MM.1S (cell line): ENCODE data around the gene LTB.

ENCODE experiments used
- DNase-seq: peaks from one replicate; pipeline ENCODE4 v3.0.0-alpha.2; 2015
- H2AFZ ChIP-seq: fragments of 300-600 bp; sonication (generic); 2 replicates; pipeline ENCODE4 v1.6.0; 2016; ENCODE audit warnings: antibody characterized with exemption, low read length
- H3F3A ChIP-seq: fragments of 300-600 bp; sonication (generic); 2 replicates; pipeline ENCODE4 v1.6.1; 2016; ENCODE audit warnings: mild to moderate bottlenecking, antibody characterized with exemption, low read length, moderate library complexity, mixed read lengths; ENCODE audit not compliant: insufficient read depth
- H3K27ac ChIP-seq: fragments of 300-600 bp; sonication (generic); 2 replicates; pipeline ENCODE4 v1.5.1; 2016; ENCODE audit warnings: mild to moderate bottlenecking, low read length
- H3K27me3 ChIP-seq: fragments of 300-600 bp; sonication (generic); replicated peaks from 2 replicates; pipeline ENCODE4 v1.6.0; 2016; ENCODE audit warnings: low read length; ENCODE audit not compliant: insufficient read depth
- H3K36me3 ChIP-seq: fragments of 300-600 bp; sonication (generic); replicated peaks from 2 replicates; pipeline ENCODE4 v1.6.1; 2016; ENCODE audit warnings: mild to moderate bottlenecking, low read length, mixed read lengths; ENCODE audit not compliant: insufficient read depth
- H3K4me1 ChIP-seq: fragments of 300-600 bp; sonication (generic); 2 replicates; pipeline ENCODE4 v1.6.1; 2016; ENCODE audit warnings: low read length, mixed read lengths
- H3K4me2 ChIP-seq: fragments of 300-600 bp; sonication (generic); 2 replicates; pipeline ENCODE4 v1.6.0; 2016; ENCODE audit warnings: low read depth, low read length
- H3K4me3 ChIP-seq: fragments of 300-600 bp; sonication (generic); 2 replicates; pipeline ENCODE4 v1.5.1; 2016; ENCODE audit warnings: low read length, mixed read lengths
- H3K79me2 ChIP-seq: fragments of 300-600 bp; sonication (generic); 2 replicates; pipeline ENCODE4 v1.6.1; 2016; ENCODE audit warnings: mixed run types, low read length, mixed read lengths
- H3K9ac ChIP-seq: fragments of 300-600 bp; sonication (generic); 2 replicates; pipeline ENCODE4 v1.6.1; 2016; ENCODE audit warnings: low read length, mixed read lengths
- H3K9me2 ChIP-seq: fragments of 300-600 bp; sonication (generic); replicated peaks from 2 replicates; pipeline ENCODE4 v1.6.1; 2016; ENCODE audit warnings: mild to moderate bottlenecking, low read length, mixed read lengths; ENCODE audit not compliant: insufficient read depth
- H3K9me3 ChIP-seq: fragments of 300-600 bp; sonication (generic); replicated peaks from 2 replicates; pipeline ENCODE4 v1.6.1; 2016; ENCODE audit warnings: mild to moderate bottlenecking, low read length, mixed read lengths; ENCODE audit not compliant: insufficient read depth
- H4K20me1 ChIP-seq: fragments of 300-600 bp; sonication (generic); 2 replicates; pipeline ENCODE4 v1.6.1; 2016; ENCODE audit warnings: mild to moderate bottlenecking, low read length, moderate library complexity, mixed read lengths; ENCODE audit not compliant: insufficient read depth
- CTCF ChIP-seq: fragments of 300-600 bp; sonication (generic); IDR thresholded peaks from 2 replicates; pipeline ENCODE4 v1.5.1; 2016; ENCODE audit warnings: antibody characterized with exemption, low read length, mixed read lengths
- EZH2 ChIP-seq: fragments of 300-600 bp; sonication (generic); optimal IDR thresholded peaks from 2 replicates; pipeline ENCODE3; 2017; ENCODE audit warnings: low read depth, mild to moderate bottlenecking, antibody characterized with exemption, low read length, mixed read lengths
- EZH2phosphoT487 ChIP-seq: fragments of 300-600 bp; sonication (generic); IDR thresholded peaks from 2 replicates; pipeline ENCODE4 v1.6.1; 2018; ENCODE audit warnings: antibody characterized with exemption, low read length

Gene LTB

GRCh38 chr6:31621991-31622390 lies 39.8 kb upstream of the LTB start:
- peaks cover 10% of the 10 kb centered on the region; the same call in 1 of the 2 replicates for H3K36me3 ChIP-seq
- no peak for DNase-seq
- no peak overlapping the region for H3K27ac ChIP-seq

GRCh38 chr6:31621320-31621939 lies 39.2 kb upstream of the LTB start:
- peak overlapping the region; percentile 71 for H3K4me2 ChIP-seq
- H3K9ac ChIP-seq = peak overlapping the region; percentile 97
- DNase-seq = no peak
- H3K36me3 ChIP-seq = peaks cover 8% of the 10 kb centered on the region; the same call in 1 of the 2 replicates
- H3F3A ChIP-seq = peaks cover 7% of the 10 kb centered on the region; the same call in 1 of the 2 replicates
- peaks cover 59% of the 10 kb centered on the region for H3K79me2 ChIP-seq
- H3K4me1 ChIP-seq = peaks cover 8% of the 10 kb centered on the region; the same call in 1 of the 2 replicates
- peak overlapping the region; percentile 51; the same call in 1 of the 2 replicates for H2AFZ ChIP-seq
- no peaks in the 10 kb centered on the region for H3K27me3 ChIP-seq
- peak overlapping the region; percentile 59; the same call in 1 of the 2 replicates for H3K27ac ChIP-seq
- TF ChIP-seq EZH2phosphoT487 = no peak
- TF ChIP-seq EZH2 = no peak
- TF ChIP-seq CTCF = no peak
- peak overlapping the region; percentile 95 for H3K4me3 ChIP-seq
- no peaks in the 10 kb centered on the region for H3K9me2 ChIP-seq
- H4K20me1 ChIP-seq = no peaks in the 10 kb centered on the region
- no peaks in the 10 kb centered on the region for H3K9me3 ChIP-seq

More at GRCh38 chr6:31621991-31622390, 39.8 kb upstream of the LTB start:
- peaks cover 8% of the 10 kb centered on the region; the same call in 1 of the 2 replicates for H3K4me1 ChIP-seq
- no peaks in the 10 kb centered on the region for H3K27me3 ChIP-seq
- no peaks in the 10 kb centered on the region for H3K9me3 ChIP-seq
- H3K79me2 ChIP-seq = peaks cover 64% of the 10 kb centered on the region
- no peaks in the 10 kb centered on the region for H4K20me1 ChIP-seq
- peak overlapping the region; percentile 95 for H3K4me3 ChIP-seq
- H3K4me2 ChIP-seq = peak overlapping the region; percentile 71
- peaks cover 7% of the 10 kb centered on the region; the same call in 1 of the 2 replicates for H3F3A ChIP-seq
- H2AFZ ChIP-seq = no peak overlapping the region
- peak overlapping the region; percentile 97 for H3K9ac ChIP-seq
- no peak for TF ChIP-seq EZH2
- no peak for TF ChIP-seq EZH2phosphoT487
- no peak for TF ChIP-seq CTCF
- H3K9me2 ChIP-seq = no peaks in the 10 kb centered on the region

- H2AFZ ChIP-seq = peak within 1 kb of the TSS; percentile 63
- H3F3A ChIP-seq = peaks cover 7% of the 10 kb centered on the region; the same call in 1 of the 2 replicates
- H3K36me3 ChIP-seq = peaks cover 4% of the 10 kb centered on the region; the same call in 1 of the 2 replicates
- peak within 1 kb of the TSS; percentile 97 for H3K9ac ChIP-seq
- no peaks in the 10 kb centered on the region for H4K20me1 ChIP-seq
- H3K4me2 ChIP-seq = peak within 1 kb of the TSS; percentile 71
- peak within 1 kb of the TSS; percentile 99 for H3K27ac ChIP-seq
- H3K79me2 ChIP-seq = peaks cover 52% of the 10 kb centered on the region
- no peaks in the 10 kb centered on the region for H3K27me3 ChIP-seq
- TF ChIP-seq EZH2 = no peak
- no peak for TF ChIP-seq CTCF
- no peak for TF ChIP-seq EZH2phosphoT487
- peaks cover 8% of the 10 kb centered on the region; the same call in 1 of the 2 replicates for H3K4me1 ChIP-seq
- no peaks in the 10 kb centered on the region for H3K9me2 ChIP-seq
- DNase-seq = no peak
- H3K9me3 ChIP-seq = no peaks in the 10 kb centered on the region
- H3K4me3 ChIP-seq = peak within 1 kb of the TSS; percentile 95
These were observed 38.5 kb upstream of the LTB start, which contains the start of gene PRRC2A for GRCh38 chr6:31620586-31621319. PRRC2A (plus strand) TSS chr6:31620715; CDS start chr6:31622790, 2,075 bp downstream.
